ENCODE data around the gene KCNG1. TPM values are rescaled to one million over a fixed set of nuclear protein-coding genes. Genes with fewer than 3 reads are reported as not detected.
A peak's percentile ranks its signal among the peaks of the same experiment; 100 is the strongest.

Gene KCNG1
- total and polyA plus RNA-seq, 2 experiments from 2014 or later: 60.1 to 72.0 TPM

- no peak for TF ChIP-seq CTCF (IDR thresholded peaks at IDR 0.05; ENCODE audit: low read depth, low read length)
- Histone ChIP-seq H3K27ac (no peak overlapping the region), H3K27me3 (no peaks in the 10 kb centered on the region), H3K4me1 (ENCODE audit: low read depth) (no peaks in the 10 kb centered on the region), H3K9me3 (ENCODE audit: low read depth) (no peaks in the 10 kb centered on the region), H3K4me3 (no peak overlapping the region), H3K36me3 (no peaks in the 10 kb centered on the region)
- no peak for DNase-seq (ENCODE audit: low read depth in 1 of 2, low spot score in 1 of 2)
These were observed 31.8 kb downstream of the KCNG1 start for GRCh38 chr20:50991076-50991475.

- Histone ChIP-seq H3K27me3 (no peaks in the 10 kb centered on the region), H3K27ac (no peak overlapping the region), H3K4me1 (ENCODE audit: low read depth) (no peaks in the 10 kb centered on the region), H3K9me3 (ENCODE audit: low read depth) (no peaks in the 10 kb centered on the region), H3K4me3 (no peak overlapping the region), H3K36me3 (no peaks in the 10 kb centered on the region)
- peak; percentile 84 for TF ChIP-seq CTCF (IDR thresholded peaks at IDR 0.05; ENCODE audit: low read depth, low read length)
- peak; percentile 88 to 94 for DNase-seq (ENCODE audit: low read depth in 1 of 2, low spot score in 1 of 2)
These were observed 35.3 kb downstream of the KCNG1 start for GRCh38 chr20:50987493-50988210.

DNA sequence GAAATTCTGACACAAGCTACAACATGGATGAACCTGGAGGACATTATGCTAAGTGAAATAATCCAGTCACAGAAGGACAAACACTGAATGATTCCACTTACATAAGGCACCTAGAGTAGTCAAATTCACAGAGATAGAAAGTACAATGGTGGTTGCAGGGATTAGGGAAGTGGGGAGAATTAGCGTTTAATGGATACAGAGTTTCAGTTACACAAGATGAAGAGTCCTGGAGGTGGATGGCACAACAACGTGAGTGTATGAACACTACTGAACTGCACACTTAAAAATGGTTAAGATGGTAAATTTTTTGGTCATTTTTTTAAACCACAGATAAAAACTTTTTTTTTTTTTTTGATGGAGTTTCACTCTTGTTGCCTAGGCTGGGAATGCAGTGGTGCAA is 39.6 kb downstream of the KCNG1 start:
- Histone ChIP-seq H3K36me3 (no peaks in the 10 kb centered on the region), H3K9me3 (ENCODE audit: low read depth) (no peaks in the 10 kb centered on the region), H3K27me3 (peaks cover 6% of the 10 kb centered on the region), H3K27ac (no peak overlapping the region), H3K4me3 (no peak overlapping the region), H3K4me1 (ENCODE audit: low read depth) (no peaks in the 10 kb centered on the region)
- no peak for DNase-seq (ENCODE audit: low read depth in 1 of 2, low spot score in 1 of 2)
- no peak for TF ChIP-seq CTCF (IDR thresholded peaks at IDR 0.05; ENCODE audit: low read depth, low read length)

GRCh38 chr20:50982363-50982762 is 40.5 kb downstream of the KCNG1 start:
- no peak overlapping the region for H3K27ac ChIP-seq
- H3K27me3 ChIP-seq: peaks cover 6% of the 10 kb centered on the region
- no peaks in the 10 kb centered on the region for H3K4me1 ChIP-seq (ENCODE audit: low read depth)
- no peaks in the 10 kb centered on the region for H3K36me3 ChIP-seq
- H3K4me3 ChIP-seq: no peak overlapping the region
- H3K9me3 ChIP-seq (ENCODE audit: low read depth): no peaks in the 10 kb centered on the region
- DNase-seq (ENCODE audit: low read depth in 1 of 2, low spot score in 1 of 2): peak in 1 of 2 donors; percentile 40
- no peak for TF ChIP-seq CTCF (IDR thresholded peaks at IDR 0.05; ENCODE audit: low read depth, low read length)

DNA sequence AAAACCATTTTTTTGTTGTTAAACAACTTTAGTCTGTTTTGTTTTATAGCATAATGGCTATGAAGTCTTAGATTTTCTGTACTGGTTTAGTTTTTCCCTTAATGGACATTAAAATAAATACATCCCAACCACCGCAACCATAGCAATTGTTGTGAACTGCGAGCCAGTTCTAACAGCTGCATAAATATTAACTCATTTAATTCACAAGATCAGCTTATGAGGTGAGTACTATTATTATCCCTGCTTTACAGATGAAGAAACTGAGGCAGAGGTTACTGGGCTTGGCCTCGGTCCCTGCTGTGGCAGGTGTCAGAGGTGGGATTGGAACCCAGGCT is 41.2 kb downstream of the KCNG1 start:
- Histone ChIP-seq H3K4me1 (ENCODE audit: low read depth) (no peaks in the 10 kb centered on the region), H3K9me3 (ENCODE audit: low read depth) (no peaks in the 10 kb centered on the region), H3K27me3 (peaks cover 6% of the 10 kb centered on the region), H3K36me3 (no peaks in the 10 kb centered on the region), H3K27ac (no peak overlapping the region), H3K4me3 (no peak overlapping the region)
- no peak for DNase-seq (ENCODE audit: low read depth in 1 of 2, low spot score in 1 of 2)
- no peak for TF ChIP-seq CTCF (IDR thresholded peaks at IDR 0.05; ENCODE audit: low read depth, low read length)

Data from cardiac muscle cell (in vitro differentiated cells and primary cell).